ENCODE results near the gene MTCH1. TPM values are rescaled to one million over a fixed set of nuclear protein-coding genes. Genes with fewer than 3 reads are reported as not detected.

Gene MTCH1
- total RNA-seq, 1 experiment from 2014 or later: 241 TPM

DNA sequence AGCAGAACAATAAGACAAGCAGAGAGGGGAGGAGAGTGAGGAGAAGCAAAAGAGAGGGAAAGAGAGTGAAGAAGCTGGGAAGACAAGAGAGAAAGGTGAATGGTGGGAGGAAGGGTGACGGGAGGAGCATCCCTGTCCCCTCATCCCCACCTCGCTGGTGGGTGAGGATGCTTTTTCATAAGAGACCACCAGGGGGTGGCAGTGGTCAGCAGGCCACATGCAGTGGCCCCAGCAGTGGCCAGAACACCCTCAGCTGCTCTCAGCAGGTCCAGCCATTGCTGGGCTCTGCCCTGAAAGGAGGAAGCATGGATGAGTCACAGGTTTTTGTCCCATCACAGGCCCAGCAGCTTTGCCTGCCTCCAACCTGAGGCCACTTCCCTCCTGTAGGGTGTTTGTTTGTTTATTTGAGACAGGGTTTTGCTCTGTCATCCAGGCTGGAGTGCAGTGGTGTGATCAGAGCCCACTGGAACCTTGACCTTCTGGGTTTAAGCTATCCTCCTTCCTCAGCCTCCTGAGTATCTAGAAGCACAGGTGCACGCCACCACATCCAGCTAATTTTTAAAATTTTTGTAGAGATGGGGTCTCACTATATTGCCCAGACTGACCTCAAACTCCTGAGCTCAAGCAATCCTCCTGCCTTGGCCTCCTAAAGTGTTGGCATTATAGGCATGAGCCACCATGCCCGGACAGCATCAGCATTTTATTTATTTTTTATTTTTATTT, 43.4 kb upstream of the MTCH1 start:
- Histone ChIP-seq H3K27me3 (ENCODE audit: insufficient read depth, low read depth) (no peaks in the 10 kb centered on the region), H3K9me2 (ENCODE audit: insufficient read depth) (no peaks in the 10 kb centered on the region), H2AFZ (no peak overlapping the region), H3K4me3 (no peak overlapping the region), H3K9me3 (ENCODE audit: insufficient read depth, low read depth) (no peaks in the 10 kb centered on the region), H3K4me2 (no peak overlapping the region), H3K4me1 (replicated peaks; ENCODE audit: insufficient read depth) (peaks cover 25% of the 10 kb centered on the region), H3F3A (ENCODE audit: insufficient read depth, low read depth) (peaks cover 24% of the 10 kb centered on the region), H3K79me2 (ENCODE audit: low read depth) (no peaks in the 10 kb centered on the region), H4K20me1 (ENCODE audit: insufficient read depth) (no peaks in the 10 kb centered on the region), H3K27ac (peak overlapping the region; percentile 81), H3K36me3 (ENCODE audit: low read depth) (no peaks in the 10 kb centered on the region)
- POLR2A ChIA-PET (ENCODE audit: unreplicated experiment): interaction anchor here (0.5 to 1.0 kb wide), 5 partner anchors 24 to 181 kb away, joined by 3 to 8 read pairs (median 4); no protein-coding TSS in a partner anchor
- intact Hi-C loops (cut with micrococcal nuclease; ENCODE audit: unreplicated experiment): loop anchor here (1.0 to 10.0 kb wide), 6 partner anchors 22 to 665 kb away; partner anchors contain the start of gene MDGA1
- no TSS peak for BruUV-seq (replicated peaks)
- TF ChIP-seq EZH2 (IDR thresholded peaks at IDR 0.05; ENCODE audit: low read depth): no peak
- TF ChIP-seq, protein P1, sequence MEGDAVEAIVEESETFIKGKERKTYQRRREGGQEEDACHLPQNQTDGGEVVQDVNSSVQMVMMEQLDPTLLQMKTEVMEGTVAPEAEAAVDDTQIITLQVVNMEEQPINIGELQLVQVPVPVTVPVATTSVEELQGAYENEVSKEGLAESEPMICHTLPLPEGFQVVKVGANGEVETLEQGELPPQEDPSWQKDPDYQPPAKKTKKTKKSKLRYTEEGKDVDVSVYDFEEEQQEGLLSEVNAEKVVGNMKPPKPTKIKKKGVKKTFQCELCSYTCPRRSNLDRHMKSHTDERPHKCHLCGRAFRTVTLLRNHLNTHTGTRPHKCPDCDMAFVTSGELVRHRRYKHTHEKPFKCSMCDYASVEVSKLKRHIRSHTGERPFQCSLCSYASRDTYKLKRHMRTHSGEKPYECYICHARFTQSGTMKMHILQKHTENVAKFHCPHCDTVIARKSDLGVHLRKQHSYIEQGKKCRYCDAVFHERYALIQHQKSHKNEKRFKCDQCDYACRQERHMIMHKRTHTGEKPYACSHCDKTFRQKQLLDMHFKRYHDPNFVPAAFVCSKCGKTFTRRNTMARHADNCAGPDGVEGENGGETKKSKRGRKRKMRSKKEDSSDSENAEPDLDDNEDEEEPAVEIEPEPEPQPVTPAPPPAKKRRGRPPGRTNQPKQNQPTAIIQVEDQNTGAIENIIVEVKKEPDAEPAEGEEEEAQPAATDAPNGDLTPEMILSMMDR (conservative IDR thresholded peaks at IDR 0.05): peak; percentile 83
- DNase-seq: peak; percentile 84 to 96
- CTCF ChIA-PET: interaction anchor here (0.6 to 2.1 kb wide), 10 partner anchors 11 to 296 kb away, joined by 3 to 10 read pairs (median 4); no protein-coding TSS in a partner anchor

GRCh38 chr6:37027811-37028469, 41.9 kb upstream of the MTCH1 start:
- no peaks in the 10 kb centered on the region for H3K79me2 ChIP-seq (ENCODE audit: low read depth)
- H3K9me2 ChIP-seq (ENCODE audit: insufficient read depth): no peaks in the 10 kb centered on the region
- no TSS peak for BruUV-seq (replicated peaks)
- ChIA-PET POLR2A (ENCODE audit: unreplicated experiment) (no interaction called here), CTCF (interaction anchor here (2.1 kb wide), 1 partner anchor 144 kb away, joined by 10 read pairs; no protein-coding TSS in a partner anchor)
- intact Hi-C loops (cut with micrococcal nuclease; ENCODE audit: unreplicated experiment): loop anchor here (2.0 to 10.0 kb wide), 3 partner anchors 75 to 667 kb away; partner anchors contain the start of gene MDGA1
- no peak overlapping the region for H3K27ac ChIP-seq
- H4K20me1 ChIP-seq (ENCODE audit: insufficient read depth): no peaks in the 10 kb centered on the region
- TF ChIP-seq, protein P1 (conservative IDR thresholded peaks at IDR 0.05): no peak
- TF ChIP-seq EZH2 (IDR thresholded peaks at IDR 0.05; ENCODE audit: low read depth): no peak
- peaks cover 38% of the 10 kb centered on the region for H3K4me1 ChIP-seq (replicated peaks; ENCODE audit: insufficient read depth)
- H3K36me3 ChIP-seq (ENCODE audit: low read depth): no peaks in the 10 kb centered on the region
- peaks cover 37% of the 10 kb centered on the region for H3F3A ChIP-seq (ENCODE audit: insufficient read depth, low read depth)
- no peaks in the 10 kb centered on the region for H3K9me3 ChIP-seq (ENCODE audit: insufficient read depth, low read depth)
- no peak overlapping the region for H2AFZ ChIP-seq
- no peak overlapping the region for H3K4me2 ChIP-seq
- H3K4me3 ChIP-seq: no peak overlapping the region
- no peaks in the 10 kb centered on the region for H3K27me3 ChIP-seq (ENCODE audit: insufficient read depth, low read depth)
- no peak for DNase-seq

- H3K9me3 ChIP-seq (ENCODE audit: insufficient read depth, low read depth): no peaks in the 10 kb centered on the region
- POLR2A ChIA-PET (ENCODE audit: unreplicated experiment): no interaction called here
- H3K79me2 ChIP-seq (ENCODE audit: low read depth): no peaks in the 10 kb centered on the region
- no peak overlapping the region for H2AFZ ChIP-seq
- no peak overlapping the region for H3K27ac ChIP-seq
- H3K36me3 ChIP-seq (ENCODE audit: low read depth): no peaks in the 10 kb centered on the region
- H3K27me3 ChIP-seq (ENCODE audit: insufficient read depth, low read depth): no peaks in the 10 kb centered on the region
- TF ChIP-seq, protein P1 (conservative IDR thresholded peaks at IDR 0.05): no peak
- TF ChIP-seq EZH2 (IDR thresholded peaks at IDR 0.05; ENCODE audit: low read depth): no peak
- no peak overlapping the region for H3K4me2 ChIP-seq
- BruUV-seq (replicated peaks): no TSS peak
- intact Hi-C loops (cut with micrococcal nuclease; ENCODE audit: unreplicated experiment): loop anchor here (10.0 kb wide), 2 partner anchors 108 to 668 kb away; partner anchors contain the start of gene MDGA1
- peaks cover 43% of the 10 kb centered on the region for H3F3A ChIP-seq (ENCODE audit: insufficient read depth, low read depth)
- CTCF ChIA-PET: interaction anchor here (0.7 kb wide), 1 partner anchor 9 kb away, joined by 3 read pairs; no protein-coding TSS in a partner anchor
- peaks cover 46% of the 10 kb centered on the region for H3K4me1 ChIP-seq (replicated peaks; ENCODE audit: insufficient read depth)
- H4K20me1 ChIP-seq (ENCODE audit: insufficient read depth): no peaks in the 10 kb centered on the region
- H3K4me3 ChIP-seq: no peak overlapping the region
- no peaks in the 10 kb centered on the region for H3K9me2 ChIP-seq (ENCODE audit: insufficient read depth)
- DNase-seq: no peak
These were observed 41.2 kb upstream of the MTCH1 start for GRCh38 chr6:37027036-37027720.
